GM18909 (cell line): ENCODE measurements around the gene ANKRD6.

Experiments
- ATAC-seq: cut with Tn5 transposase; IDR thresholded peaks from one replicate; pipeline ENCODE4 v1.9.1; 2021; ENCODE audit warnings: mild to moderate bottlenecking; ENCODE audit not compliant: unreplicated experiment, poor library complexity

The ANKRD6 gene

DNA sequence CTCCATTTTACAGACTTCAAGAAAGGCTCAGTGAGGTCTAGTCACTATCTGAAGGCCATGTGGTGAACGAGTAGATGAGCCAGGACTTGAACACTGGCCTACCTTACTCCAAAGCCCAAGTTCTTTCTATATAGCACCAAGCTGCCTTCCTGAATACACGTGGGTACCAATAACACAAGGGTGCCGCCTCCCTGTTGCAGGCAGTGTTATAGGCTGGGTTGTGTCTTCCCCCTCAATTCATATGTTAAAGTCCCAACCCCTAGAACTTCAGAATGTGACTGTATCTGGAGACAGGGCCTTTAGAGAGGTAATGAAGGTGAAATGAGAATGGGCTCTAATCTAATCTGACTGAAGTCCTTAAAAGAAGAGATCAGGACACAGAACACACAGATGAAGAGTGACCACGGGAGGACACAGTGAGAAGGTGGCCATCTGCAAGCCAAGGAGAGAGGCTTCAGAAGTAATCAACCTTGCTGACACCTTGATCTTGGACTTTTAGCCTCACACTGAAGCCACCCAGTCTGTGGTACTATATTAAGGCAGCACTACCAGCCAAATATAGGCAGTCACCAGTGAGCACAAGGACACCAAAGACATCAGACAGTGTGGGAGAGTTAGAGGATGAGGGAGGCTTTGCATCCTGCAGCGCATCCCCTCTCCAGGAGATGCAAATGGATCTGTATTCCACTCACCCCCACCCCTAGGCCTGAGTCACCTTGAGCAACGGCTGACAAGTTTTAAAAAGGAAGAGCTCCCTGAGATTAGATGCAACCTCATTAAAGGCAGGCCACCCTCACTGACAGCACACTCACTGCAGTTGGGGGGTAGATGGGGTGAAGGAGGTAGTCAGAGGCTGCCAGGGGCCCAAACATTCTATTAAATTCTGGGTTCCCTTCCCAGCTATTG lies 246.5 kb downstream of the ANKRD6 start:
- no peak for ATAC-seq

DNA sequence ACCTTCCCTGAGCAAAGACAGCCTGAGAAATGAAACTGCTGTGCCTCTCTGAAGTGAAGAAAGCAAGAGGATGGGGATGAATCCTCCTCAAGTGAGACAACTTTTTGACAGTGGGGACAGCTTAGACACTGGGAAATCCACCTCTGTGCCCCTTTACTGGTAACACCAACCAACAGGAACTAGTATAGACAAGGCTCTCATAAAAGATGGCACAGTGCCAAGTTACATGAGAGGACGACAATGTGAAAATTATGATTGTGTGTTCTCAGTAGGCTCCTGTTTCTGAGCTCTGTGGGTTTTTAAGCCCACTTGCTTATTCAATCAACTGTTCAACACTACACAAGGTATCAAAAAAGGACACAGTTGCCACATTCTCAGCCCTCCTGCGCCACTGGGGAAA lies 247.2 kb downstream of the ANKRD6 start:
- ATAC-seq, result no peak

DNA sequence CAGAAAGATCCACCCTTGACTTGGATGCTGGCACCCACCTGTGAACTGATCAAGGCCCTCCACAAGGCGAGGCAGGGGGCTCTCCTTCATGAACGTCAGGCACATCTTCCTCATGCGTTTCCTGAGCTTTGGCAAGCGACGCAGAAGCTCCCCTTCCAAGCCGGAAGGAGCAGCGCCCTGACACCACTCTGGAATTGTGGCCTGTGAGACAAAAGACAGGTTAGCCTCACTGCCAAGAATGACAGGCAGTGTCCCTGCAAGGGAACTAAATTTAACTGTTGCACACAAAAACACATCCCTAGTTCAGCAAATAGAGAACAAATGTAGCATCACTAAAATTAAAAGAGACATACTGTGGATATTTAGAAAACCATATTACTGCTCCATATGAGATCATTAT lies 247.6 kb downstream of the ANKRD6 start:
- ATAC-seq, result no peak

DNA sequence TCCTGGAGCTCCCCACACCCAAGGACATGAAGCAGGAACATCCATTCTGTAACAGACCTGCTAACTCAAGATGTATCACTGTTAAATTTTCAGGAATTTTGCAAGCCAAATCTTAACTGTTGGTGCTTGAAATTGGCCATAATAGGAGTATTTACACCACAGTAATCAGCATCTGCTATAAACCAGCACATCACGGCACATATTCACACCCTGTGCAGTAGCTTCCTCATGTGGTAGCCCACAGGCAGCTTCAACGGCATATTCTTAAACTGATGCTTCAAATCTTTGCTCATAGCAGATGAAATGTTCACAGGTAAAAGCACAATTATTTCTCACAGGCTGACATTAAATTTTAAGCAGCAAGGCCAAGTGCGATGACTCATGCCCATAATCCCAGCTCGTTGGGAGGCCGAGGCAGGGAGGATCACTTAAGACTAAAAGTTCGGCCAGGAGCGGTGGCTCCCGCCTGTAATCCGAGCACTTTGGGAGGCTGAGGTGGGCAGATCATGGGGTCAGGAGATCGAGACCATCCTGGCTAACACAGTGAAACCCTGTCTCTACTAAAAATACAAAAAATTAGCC lies 249.1 kb downstream of the ANKRD6 start:
- ATAC-seq, result no peak

DNA sequence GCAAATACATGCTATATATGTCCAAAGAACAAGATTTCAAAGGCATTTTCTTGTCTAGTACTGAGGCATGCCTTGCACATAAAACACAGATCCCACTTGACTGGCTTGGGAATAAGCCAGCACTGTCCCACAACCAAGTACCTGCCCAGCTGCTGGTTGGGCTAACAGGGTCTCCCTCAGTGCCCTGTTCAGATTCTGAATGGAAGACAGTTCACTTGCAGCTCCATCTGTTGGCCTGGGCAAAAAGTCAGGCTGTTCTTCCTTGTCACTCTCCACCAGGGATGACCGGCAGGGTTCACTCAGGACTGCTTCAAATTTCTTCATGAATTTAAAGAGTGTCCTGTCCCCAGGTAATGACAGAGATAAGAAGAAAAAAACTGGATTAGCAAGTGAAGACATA lies 250.0 kb downstream of the ANKRD6 start:
- no peak for ATAC-seq
